ENCODE measurements around the gene HEG1. TPM values are rescaled to one million over a fixed set of nuclear protein-coding genes. Genes with fewer than 3 reads are reported as not detected.

The HEG1 gene
- polyA plus RNA-seq, 3 donors = 0.28 to 4.2 (median 0.69) TPM

DNA sequence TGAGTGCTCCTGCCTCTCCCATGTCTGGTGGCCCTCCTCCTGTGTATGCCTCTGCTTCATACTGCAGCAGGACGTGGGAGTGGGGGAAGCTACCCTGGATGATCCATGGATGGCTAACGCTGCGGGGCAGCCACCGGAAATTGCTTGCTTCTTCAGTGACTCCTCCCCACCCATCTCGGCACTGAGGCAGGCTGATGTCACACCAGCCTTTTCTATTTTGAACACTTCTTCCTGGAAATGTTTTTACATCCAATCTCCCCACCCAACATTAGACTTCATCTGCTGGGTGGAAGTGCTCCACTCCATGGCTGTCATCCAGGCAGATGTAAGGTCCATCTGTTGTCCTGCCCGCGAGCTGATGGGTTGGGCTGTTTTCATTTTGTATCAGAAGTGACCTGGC, 62.3 kb downstream of the HEG1 start:
- Mint-ChIP-seq H3K9me3 (no peaks in the 10 kb centered on the region), H3K27me3 (ENCODE audit: low read depth in 3 of 3) (peaks cover 0 to 6% (median 0%) of the 10 kb centered on the region in 3 donors), H3K36me3 (peaks cover 24 to 41% of the 10 kb centered on the region in 2 donors), H3K27ac (peak overlapping the region in 1 of 7 donors; percentile 38), H3K4me3 (no peak overlapping the region), H3K4me1 (peaks cover 13% of the 10 kb centered on the region)
- no peak overlapping the region for H3K4me2 ChIP-seq (replicated peaks; ENCODE audit: extremely low read depth, low read length, poor library complexity, severe bottlenecking)
- no peak overlapping the region for H3K9ac ChIP-seq (ENCODE audit: insufficient read depth, low read length, poor library complexity, severe bottlenecking)
- H3K79me2 ChIP-seq (ENCODE audit: insufficient read depth, low read length) = no peaks in the 10 kb centered on the region
- no peak overlapping the region for H3K27ac ChIP-seq (ENCODE audit: low read depth in 1 of 2, low read length in 2 of 2)
- TF ChIP-seq, protein P1, sequence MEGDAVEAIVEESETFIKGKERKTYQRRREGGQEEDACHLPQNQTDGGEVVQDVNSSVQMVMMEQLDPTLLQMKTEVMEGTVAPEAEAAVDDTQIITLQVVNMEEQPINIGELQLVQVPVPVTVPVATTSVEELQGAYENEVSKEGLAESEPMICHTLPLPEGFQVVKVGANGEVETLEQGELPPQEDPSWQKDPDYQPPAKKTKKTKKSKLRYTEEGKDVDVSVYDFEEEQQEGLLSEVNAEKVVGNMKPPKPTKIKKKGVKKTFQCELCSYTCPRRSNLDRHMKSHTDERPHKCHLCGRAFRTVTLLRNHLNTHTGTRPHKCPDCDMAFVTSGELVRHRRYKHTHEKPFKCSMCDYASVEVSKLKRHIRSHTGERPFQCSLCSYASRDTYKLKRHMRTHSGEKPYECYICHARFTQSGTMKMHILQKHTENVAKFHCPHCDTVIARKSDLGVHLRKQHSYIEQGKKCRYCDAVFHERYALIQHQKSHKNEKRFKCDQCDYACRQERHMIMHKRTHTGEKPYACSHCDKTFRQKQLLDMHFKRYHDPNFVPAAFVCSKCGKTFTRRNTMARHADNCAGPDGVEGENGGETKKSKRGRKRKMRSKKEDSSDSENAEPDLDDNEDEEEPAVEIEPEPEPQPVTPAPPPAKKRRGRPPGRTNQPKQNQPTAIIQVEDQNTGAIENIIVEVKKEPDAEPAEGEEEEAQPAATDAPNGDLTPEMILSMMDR (IDR thresholded peaks at IDR 0.05) = no peak
- no peak overlapping the region for H3K4me3 ChIP-seq (replicated peaks in 1 of 3; ENCODE audit: low read depth in 2 of 3, low read length in 3 of 3)
- H2AFZ ChIP-seq (ENCODE audit: insufficient read depth, low read depth, low read length, poor library complexity, severe bottlenecking) = no peak overlapping the region
- DNase-seq = no peak
- H4K20me1 ChIP-seq (ENCODE audit: insufficient read depth, low read length) = no peaks in the 10 kb centered on the region
- peaks cover 7 to 11% of the 10 kb centered on the region in 2 donors for H3K4me1 ChIP-seq (ENCODE audit: control insufficient read depth in 1 of 2, insufficient read depth in 2 of 2, low read length in 2 of 2)
- peaks cover 0 to 23% of the 10 kb centered on the region in 2 donors for H3K36me3 ChIP-seq (replicated peaks in 1 of 2; ENCODE audit: control insufficient read depth in 1 of 2, insufficient read depth in 2 of 2, low read length in 2 of 2)
- 100% methylated on average over 3 of the region's 7 CpGs for WGBS (ENCODE audit: insufficient coverage)
- intact Hi-C loops (cut with micrococcal nuclease) = no loop called here
- H3K9me3 ChIP-seq (replicated peaks in 1 of 2; ENCODE audit: control insufficient read depth in 1 of 2, insufficient read depth in 1 of 2, low read length in 2 of 2) = no peaks in the 10 kb centered on the region
- H3K27me3 ChIP-seq (ENCODE audit: control insufficient read depth in 2 of 2, insufficient read depth in 2 of 2, low read length in 2 of 2) = no peaks in the 10 kb centered on the region

DNA sequence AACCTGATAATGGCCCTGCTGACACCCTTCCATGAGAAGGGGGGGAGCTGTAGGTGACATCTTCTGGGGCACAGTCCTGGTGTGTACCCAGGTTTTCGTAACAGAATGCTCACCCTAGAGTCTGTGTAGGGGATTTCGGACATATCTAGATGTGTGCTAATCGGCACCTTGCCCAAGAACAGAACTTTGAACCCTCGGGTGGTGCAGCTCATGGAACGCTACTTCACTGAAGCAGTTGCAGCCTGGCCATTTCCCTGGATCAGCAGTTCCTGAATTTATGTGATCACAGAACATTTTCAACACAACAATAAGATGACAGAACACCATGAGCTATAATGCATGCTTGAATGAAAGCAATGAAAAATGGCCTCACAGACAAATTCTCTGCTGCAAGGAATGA, 63.8 kb downstream of the HEG1 start:
- Histone ChIP-seq H3K36me3 (replicated peaks in 1 of 2; ENCODE audit: control insufficient read depth in 1 of 2, insufficient read depth in 2 of 2, low read length in 2 of 2) (peaks cover 0 to 12% of the 10 kb centered on the region in 2 donors), H3K9ac (ENCODE audit: insufficient read depth, low read length, poor library complexity, severe bottlenecking) (no peak overlapping the region), H2AFZ (ENCODE audit: insufficient read depth, low read depth, low read length, poor library complexity, severe bottlenecking) (no peak overlapping the region), H3K4me1 (ENCODE audit: control insufficient read depth in 1 of 2, insufficient read depth in 2 of 2, low read length in 2 of 2) (peaks cover 7 to 11% of the 10 kb centered on the region in 2 donors), H3K4me2 (replicated peaks; ENCODE audit: extremely low read depth, low read length, poor library complexity, severe bottlenecking) (no peak overlapping the region), H3K4me3 (replicated peaks in 1 of 3; ENCODE audit: low read depth in 2 of 3, low read length in 3 of 3) (no peak overlapping the region), H3K79me2 (ENCODE audit: insufficient read depth, low read length) (no peaks in the 10 kb centered on the region), H3K27me3 (ENCODE audit: control insufficient read depth in 2 of 2, insufficient read depth in 2 of 2, low read length in 2 of 2) (no peaks in the 10 kb centered on the region), H3K27ac (ENCODE audit: low read depth in 1 of 2, low read length in 2 of 2) (no peak overlapping the region), H4K20me1 (ENCODE audit: insufficient read depth, low read length) (no peaks in the 10 kb centered on the region), H3K9me3 (replicated peaks in 1 of 2; ENCODE audit: control insufficient read depth in 1 of 2, insufficient read depth in 1 of 2, low read length in 2 of 2) (no peaks in the 10 kb centered on the region)
- Mint-ChIP-seq H3K27me3 (ENCODE audit: low read depth in 3 of 3) (peaks cover 0 to 6% (median 0%) of the 10 kb centered on the region in 3 donors), H3K36me3 (peaks cover 22 to 28% of the 10 kb centered on the region in 2 donors), H3K4me3 (no peak overlapping the region), H3K9me3 (no peaks in the 10 kb centered on the region), H3K4me1 (peaks cover 13% of the 10 kb centered on the region), H3K27ac (no peak overlapping the region)
- WGBS (ENCODE audit: insufficient coverage) = 92% methylated on average over 5 of the region's 5 CpGs
- TF ChIP-seq, protein P1 (IDR thresholded peaks at IDR 0.05) = no peak
- DNase-seq = no peak
- intact Hi-C loops (cut with micrococcal nuclease) = no loop called here

Measured in CD14-positive monocyte (primary cell).